ENCODE data around the gene FGFR1OP2.

GRCh38 chr12:26954027-26954426, 15.8 kb downstream of the FGFR1OP2 start:
- TF ChIP-seq CTCF (conservative IDR thresholded peaks at IDR 0.05; ENCODE audit: low read depth in 2 of 2) (no peak), EZH2 (IDR thresholded peaks at IDR 0.05; ENCODE audit: low read depth, unreplicated experiment) (no peak), ETS1 (IDR thresholded peaks at IDR 0.05) (no peak), POLR2AphosphoS5 (IDR thresholded peaks at IDR 0.05; ENCODE audit: low read depth) (no peak), EZH2phosphoT487 (IDR thresholded peaks at IDR 0.05; ENCODE audit: unreplicated experiment) (no peak), JUNB (IDR thresholded peaks at IDR 0.05; ENCODE audit: unreplicated experiment) (no peak), REST (IDR thresholded peaks at IDR 0.05; ENCODE audit: unreplicated experiment) (no peak), STAT1 (IDR thresholded peaks at IDR 0.05; ENCODE audit: unreplicated experiment) (no peak), ZNF331 (CRISPR knock-in tag; IDR thresholded peaks at IDR 0.05; ENCODE audit: low read depth) (no peak), CREB1 (CRISPR knock-in tag; IDR thresholded peaks at IDR 0.05; ENCODE audit: low read depth) (no peak), ZNF114 (CRISPR knock-in tag; IDR thresholded peaks at IDR 0.05) (no peak), NANOG (IDR thresholded peaks at IDR 0.05; ENCODE audit: borderline replicate concordance) (no peak)
